Measurements from ENCODE around the gene COL20A1.

- TF ChIP-seq CTCF (conservative IDR thresholded peaks at IDR 0.05) (no peak), ZFX (IDR thresholded peaks at IDR 0.05) (no peak)
These were observed 8.9 kb upstream of the COL20A1 start for GRCh38 chr20:63284083-63284440.
